HPDE6-E6E7 (cell line): ENCODE data around the gene TUBA3C.

Experiments
- DNase-seq: peaks from one replicate; pipeline ENCODE4 v3.0.0; 2011; ENCODE audit warnings: missing footprints; ENCODE audit errors: extremely low spot score

The TUBA3C gene

DNA sequence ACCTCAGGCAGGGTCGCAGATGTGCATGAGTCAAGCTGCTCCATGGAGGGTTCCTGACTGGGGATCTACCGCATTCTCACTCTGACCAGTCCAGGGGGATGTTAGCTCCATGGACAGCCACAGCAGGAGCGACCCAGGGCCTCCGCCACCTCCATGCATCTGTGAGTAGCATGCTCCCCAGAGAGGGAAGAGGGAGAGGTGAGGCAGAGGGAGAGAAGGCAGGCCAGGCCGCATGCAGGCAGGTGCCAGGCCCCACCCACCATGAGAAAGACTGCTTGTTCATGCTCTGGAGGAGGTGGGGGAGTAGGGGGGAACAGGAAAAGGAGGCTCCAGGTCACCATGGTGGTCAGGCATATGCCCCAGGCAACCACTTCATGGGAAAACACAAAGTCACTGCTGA lies 20.3 kb downstream of the TUBA3C start:
- no peak for DNase-seq

DNA sequence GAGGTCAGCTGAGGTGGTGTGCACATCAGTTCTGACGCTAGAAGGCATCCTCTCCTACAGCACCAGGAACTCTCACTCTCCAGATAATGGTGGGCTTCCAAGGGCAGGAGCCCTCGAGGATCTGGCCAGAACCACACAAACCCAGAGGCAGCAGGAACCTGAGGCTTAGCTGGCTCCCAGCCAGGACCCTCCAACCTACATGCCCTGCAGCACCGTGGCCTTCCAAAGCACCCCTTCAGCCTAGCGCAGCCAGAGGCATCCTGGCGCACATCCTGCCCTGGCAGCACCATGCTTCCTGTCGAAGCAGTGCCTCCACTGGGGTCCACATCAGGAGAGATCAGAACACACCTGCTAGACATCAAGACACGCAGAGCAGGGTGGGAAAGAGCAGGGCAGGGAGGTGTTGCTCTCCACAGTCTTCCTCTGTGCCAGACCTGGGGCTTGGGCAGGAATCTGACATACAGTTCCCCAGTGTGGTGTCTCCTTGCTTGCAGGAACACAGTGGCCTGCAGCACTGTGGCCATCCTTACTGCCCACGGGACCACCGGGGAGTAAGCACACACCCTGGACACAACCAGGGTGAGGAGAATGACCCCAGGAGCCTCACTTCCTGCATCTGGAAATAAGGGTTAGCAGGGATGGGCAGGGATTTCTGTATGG lies 21.7 kb downstream of the TUBA3C start:
- no peak for DNase-seq

GRCh38 chr13:19159181-19159580 lies 22.4 kb downstream of the TUBA3C start:
- DNase-seq, result no peak

DNA sequence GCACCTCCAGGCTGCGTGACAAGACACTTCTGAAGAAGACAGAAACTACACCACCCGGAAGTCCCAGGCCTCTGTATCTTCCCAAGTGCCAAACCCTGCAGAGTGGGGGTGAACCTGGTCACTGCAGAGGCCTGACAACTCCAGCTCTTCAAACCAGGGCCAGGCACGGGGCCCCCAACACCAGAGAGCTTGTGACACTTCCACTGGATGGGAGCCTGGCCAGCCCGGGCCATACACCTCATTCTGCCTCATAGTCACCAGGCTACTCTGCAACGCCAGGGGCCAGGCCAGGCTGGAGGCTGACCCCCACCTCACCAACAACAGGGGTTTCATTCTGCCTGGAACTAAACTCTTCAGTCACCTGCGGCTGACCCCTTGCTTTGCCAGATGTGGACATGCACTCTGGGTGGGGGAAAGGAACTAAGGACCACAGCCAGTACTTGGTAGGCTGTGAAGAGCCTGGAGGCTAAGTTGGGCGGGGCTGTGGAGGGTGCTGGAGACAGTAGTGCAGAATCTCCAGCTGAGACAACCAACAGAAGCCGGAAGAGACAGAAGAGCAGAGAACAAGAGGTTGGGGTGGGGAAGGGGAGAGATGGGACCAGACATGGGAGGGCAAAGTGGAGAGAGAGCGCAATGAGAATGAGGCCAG lies 23.0 kb downstream of the TUBA3C start:
- DNase-seq, result no peak

DNA sequence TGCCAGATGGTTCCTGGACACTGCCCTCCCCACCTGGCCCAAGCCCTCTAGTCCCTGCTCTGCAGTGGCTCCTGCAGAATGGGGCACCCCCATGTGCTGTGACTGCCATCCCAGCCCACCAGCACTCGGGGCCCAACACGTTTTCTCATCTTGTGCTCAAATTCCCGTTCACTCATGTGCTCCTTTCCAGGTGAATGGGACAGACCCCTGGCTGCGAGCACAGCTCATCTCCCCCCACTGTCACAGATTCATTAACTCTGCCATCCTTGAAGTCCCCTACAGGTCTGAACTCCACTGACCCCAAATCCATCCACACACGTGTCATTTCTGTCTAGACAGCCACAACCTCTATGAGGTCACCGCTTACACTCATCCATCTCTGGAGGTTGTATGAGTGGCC lies 23.6 kb downstream of the TUBA3C start:
- no peak for DNase-seq

DNA sequence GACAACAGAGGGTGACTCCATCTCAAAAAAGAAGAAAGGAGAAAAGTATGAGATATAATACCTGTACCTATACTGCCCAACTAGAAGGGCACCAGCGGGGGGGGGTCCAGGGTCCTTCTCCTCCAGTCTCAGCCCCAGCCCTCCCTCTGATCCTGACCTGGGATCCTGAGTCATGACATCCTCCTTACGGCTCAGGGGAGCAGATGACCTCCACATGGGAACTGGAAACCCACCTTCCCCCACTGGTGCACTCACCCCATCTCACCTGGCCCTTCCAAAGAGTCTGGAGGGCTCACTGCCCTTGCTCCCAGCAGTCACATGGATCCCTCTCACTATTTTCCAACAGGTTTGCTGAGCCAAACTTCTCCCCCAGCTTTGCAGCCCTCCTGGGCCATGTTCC lies 24.2 kb downstream of the TUBA3C start:
- no peak for DNase-seq

GRCh38 chr13:19156013-19156825 lies 25.4 kb downstream of the TUBA3C start:
- DNase-seq, result no peak

DNA sequence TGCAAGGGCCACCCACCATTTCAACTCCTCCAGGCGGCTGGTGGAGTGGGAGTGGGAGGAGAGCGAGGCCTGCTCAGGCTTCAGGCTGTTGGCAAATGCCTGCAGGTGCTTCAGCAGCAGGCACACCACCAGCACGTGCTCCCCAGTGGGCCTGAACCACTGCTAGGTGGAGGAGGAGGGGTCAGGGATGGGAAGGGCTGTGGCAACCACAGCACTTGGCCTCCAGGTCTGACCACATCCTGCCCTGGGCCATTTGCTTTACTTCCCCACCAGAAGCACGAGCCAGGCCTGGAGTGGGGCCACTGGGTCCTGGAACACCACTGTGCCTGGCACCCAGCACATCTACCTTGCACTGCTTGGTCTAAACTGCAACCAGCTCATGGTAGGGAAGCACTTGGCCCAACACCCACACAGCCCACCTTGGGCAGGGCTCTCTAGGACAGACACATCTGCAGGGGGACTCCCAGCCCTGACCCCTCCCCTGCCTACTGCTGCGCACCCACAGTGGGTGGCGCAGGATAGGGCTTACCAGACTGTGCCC lies 26.2 kb downstream of the TUBA3C start:
- DNase-seq, result no peak

GRCh38 chr13:19154843-19155242 lies 26.8 kb downstream of the TUBA3C start:
- DNase-seq, result no peak

- no peak for DNase-seq
Measured at GRCh38 chr13:19153782-19154450, 27.7 kb downstream of the TUBA3C start.

DNA sequence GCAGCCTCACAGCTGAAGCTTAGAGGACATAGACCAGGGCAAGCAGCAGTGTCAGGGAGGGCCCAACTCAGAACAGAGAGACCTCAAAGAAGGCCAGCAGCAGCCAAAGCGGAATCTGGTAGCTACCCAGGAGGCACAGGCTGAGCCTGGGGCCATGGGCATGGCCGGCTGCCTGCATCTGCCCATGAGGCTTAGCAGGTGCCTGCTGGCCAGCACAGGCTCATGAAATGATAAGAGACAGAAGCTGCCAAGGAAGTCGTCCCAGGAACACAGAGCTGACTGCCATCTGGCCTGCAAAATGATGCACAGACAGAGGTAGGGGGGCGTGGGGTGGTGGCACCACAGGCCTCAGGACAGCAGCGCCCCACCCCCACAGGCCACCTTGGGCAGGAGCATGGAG lies 29.2 kb downstream of the TUBA3C start:
- no peak for DNase-seq

DNA sequence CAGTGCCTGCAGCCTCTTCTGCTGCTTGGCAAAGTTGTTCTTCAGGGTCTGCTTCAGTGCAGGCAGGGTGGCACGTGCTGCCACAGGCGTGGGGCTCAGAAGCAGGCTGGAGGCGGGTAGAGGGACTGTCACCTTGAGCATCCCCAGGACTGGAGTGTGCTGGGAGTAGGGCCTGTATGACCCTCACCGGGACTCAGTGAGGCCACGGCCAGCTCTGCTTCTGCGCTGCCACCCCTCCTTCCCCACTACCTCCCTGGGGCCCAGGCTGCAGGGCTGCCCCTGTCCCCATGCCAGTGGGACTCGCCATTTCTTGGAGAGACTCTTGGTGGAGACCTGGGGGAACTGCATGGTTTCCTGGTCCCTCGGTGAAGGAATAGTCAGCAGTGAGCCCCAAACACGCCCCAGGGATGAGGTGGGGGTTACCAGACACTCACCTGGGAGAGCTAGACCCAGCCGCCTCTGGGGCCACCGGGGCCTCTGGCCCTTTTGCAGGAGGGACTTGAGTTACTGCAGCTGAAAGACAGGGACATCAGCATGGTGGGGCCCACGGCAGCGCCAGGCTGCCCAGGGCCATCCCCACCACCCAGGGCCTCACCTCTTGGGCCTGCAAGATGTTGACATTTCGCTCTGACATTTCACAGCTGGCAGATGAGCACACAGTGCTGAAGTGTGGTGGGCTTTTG lies 29.9 kb downstream of the TUBA3C start:
- DNase-seq, result no peak

DNA sequence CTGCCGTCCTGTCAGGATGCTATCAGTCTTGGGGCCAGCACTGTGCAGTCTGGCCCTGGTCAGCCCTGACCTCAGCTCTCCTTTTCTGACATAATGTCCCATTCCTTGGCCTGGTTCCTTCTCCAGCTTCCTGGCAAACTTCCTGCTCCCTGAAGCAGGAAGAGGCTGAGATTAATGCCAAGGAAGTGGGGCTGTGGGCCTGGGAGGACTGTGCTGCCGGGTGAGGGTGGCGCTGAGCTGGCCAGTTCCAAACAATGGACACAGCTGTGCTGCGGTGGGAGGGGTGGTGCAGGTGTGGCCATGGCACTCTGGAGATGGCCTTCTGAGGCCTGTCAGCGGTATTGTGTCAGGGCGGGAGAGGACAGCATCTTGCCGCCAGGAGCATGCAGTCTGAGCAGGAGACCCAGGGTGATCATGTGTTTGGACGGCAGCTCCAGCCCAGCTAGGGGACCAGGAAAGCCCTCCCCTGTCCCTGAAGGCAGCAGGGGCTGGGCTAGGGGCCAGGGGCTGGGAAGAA lies 30.9 kb downstream of the TUBA3C start:
- DNase-seq, result no peak

DNA sequence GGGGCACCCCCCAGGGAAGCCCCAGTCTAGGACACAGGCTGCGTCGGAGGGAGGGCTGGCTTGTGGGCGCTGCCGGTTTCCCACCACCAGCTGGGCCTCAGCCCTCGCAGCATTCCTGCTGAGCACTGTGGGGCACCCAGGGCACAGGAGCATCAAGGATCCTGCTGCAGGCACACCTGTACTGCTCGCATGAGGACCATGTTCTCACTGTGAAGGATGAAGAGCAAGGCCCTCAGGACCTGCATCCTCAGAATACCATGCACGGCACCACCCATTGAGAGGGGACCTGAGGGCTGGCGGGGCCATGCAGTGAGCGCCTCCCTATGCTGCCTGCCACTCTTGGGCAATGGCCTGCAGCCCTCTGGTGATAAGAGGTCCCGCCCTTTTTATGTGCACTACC lies 31.4 kb downstream of the TUBA3C start:
- DNase-seq, result no peak

GRCh38 chr13:19148561-19148960 lies 33.1 kb downstream of the TUBA3C start:
- DNase-seq, result no peak
